Heart left ventricle (tissue), 13 donors: ENCODE data around the gene TRIM22.
"Not testable (repeated sequence)": the region's sequence is repeated elsewhere in the genome, so short reads cannot be mapped to it uniquely, and the experiment has no call there.

Experiments used
- CTCF ChIP-seq, 12 donors: fragments of 200-600 bp; sonication (generic) in 4 of 12; IDR thresholded peaks; one replicate each; pipeline versions ENCODE4 v1.5.0 to v1.8.0; 2018 to 2022; ENCODE audit warnings: antibody characterized with exemption in 12 of 12, mild to moderate bottlenecking in 5 of 12
- POLR2A ChIP-seq, 2 donors: fragments of 450-650 bp; IDR thresholded peaks; one replicate each; pipeline ENCODE4 v1.6.1; 2017; ENCODE audit warnings: antibody characterized with exemption in 2 of 2, mild to moderate bottlenecking in 2 of 2, moderate library complexity in 2 of 2
- donor health status: ischemic (EF 13 %, LVEDD 7.1; RV severe dilation, severe dysfunction).
- donor health status: DM: no; HTN: yes; CAD: no.
- donor health status: DM: no; HTN: no; CAD: no.
- donor health status: ischemic (EF 25% LVEDD 6.9; RV normal size, moderate dysfunction).
- donor health status: ischemic (EF 25% LVEDD 5.7; RV mildly dilated, moderate dysfunction).
- donor health status: ischemic (EF 35%, LVEDD 5.7; RV mildly dilated, moderate dysfunction).
- donor health status: nonischemic (EF 11% LVEDD 7.7; RV severe dilation, severe dysfunction).
- donor health status: DM: yes; HTN: yes; CAD: no.
- donor health status: PGD.
- donor health status: ischemic (EF 29% LVEDD 5.4; RV normal size, mild dysfunction).
- donor health status: nonischemic (EF 23%, LVEDD 6.1; RV moderate dilation, normal function).

- TF ChIP-seq POLR2A, CTCF (IDR thresholded peaks at IDR 0.05): not testable (repeated sequence)
Measured at GRCh38 chr11:5656956-5657355, 32.6 kb upstream of the TRIM22 start.
